ENCODE data around the gene TAF12. TPM values are rescaled to one million over a fixed set of nuclear protein-coding genes. Genes with fewer than 3 reads are reported as not detected.
"Not testable (repeated sequence)": the region's sequence is repeated elsewhere in the genome, so short reads cannot be mapped to it uniquely, and the experiment has no call there.

Gene TAF12
- polyA plus RNA-seq, 4 donors: 18.9 to 32.7 (median 28.9) TPM

DNA sequence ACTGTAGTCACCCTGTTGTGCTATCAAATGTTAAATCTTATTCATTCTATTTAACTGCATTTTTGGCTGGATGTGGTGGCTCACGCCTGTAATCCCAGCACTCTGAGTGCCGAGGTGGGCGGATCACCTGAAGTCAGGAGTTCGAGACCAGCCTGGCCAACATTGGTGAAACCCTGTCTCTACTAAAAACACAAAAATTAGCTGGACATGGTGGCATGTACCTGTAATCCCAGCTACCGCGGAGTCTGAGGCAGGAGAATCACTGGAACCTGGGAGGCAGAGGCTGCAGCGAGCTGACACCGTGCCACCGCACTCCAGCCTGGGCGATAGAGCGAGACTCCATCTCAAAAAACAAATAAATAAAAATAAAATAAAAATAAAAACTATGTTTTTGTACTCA is 46.6 kb downstream of the TAF12 start:
- not testable (repeated sequence) for FAIRE-seq; DNase-seq; H3K27me3 ChIP-seq (ENCODE audit: control insufficient read depth in 3 of 3, insufficient read depth in 3 of 3, low read length in 3 of 3); H3K4me1 ChIP-seq (ENCODE audit: control insufficient read depth in 3 of 3, insufficient read depth in 2 of 3, low read depth in 1 of 3, low read length in 2 of 3); H3K27ac ChIP-seq (ENCODE audit: low read depth in 1 of 3, low read length in 2 of 3); H3K4me3 ChIP-seq (ENCODE audit: low read depth in 1 of 3, low read length in 3 of 3); H3K9me3 ChIP-seq (ENCODE audit: control insufficient read depth in 2 of 2, insufficient read depth in 1 of 2, low read depth in 1 of 2, low read length in 1 of 2)
- WGBS, 3 donors: 96 to 98% (median 97%) methylated on average over 11 of the region's 11 CpGs
- H3K36me3 ChIP-seq (ENCODE audit: control insufficient read depth in 3 of 3, insufficient read depth in 2 of 3, low read depth in 1 of 3, low read length in 3 of 3): peaks cover 0 to 24% (median 0%) of the 10 kb centered on the region in 3 donors

DNA sequence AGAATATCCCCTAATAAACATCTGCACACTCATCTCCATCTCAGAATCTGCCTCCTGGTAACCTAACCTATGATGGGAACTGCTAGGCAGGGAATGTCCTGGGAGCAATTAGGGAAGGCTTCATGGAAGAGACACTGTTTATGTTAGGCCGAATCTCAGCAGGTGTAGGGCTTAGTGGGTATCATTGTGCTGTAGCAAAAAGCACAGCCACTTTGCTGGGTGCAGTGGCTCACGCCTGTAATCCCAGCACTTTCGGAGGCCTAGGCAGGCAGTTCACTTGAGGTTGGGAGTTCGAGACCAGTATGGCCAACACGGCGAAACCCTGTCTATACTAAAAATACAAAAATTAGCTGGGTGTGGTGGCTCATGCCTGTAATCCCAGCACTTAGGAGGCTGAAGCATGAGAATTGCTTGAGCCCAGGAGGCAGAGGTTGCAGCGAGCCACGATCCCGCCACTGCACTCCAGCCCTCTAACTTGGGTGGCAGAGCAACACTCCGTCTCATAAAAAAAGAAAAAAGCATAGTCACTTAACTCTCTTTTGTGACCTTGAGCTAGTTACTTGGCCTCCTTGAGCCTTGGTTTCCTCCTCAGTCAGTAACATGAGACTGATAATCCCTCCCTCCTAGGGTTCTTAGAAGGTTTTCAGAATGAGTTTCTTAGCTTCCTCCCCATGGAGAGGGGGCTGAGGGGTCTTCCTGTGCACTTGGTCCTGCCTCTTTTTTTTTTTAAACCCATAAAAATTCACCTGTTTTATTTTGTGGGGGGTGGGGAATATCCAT is 47.3 kb downstream of the TAF12 start:
- WGBS, 3 donors: 91 to 97% (median 93%) methylated on average over 10 of the region's 10 CpGs
- FAIRE-seq: no peak
- Histone ChIP-seq H3K36me3 (ENCODE audit: control insufficient read depth in 3 of 3, insufficient read depth in 2 of 3, low read depth in 1 of 3, low read length in 3 of 3) (peaks cover 0 to 18% (median 0%) of the 10 kb centered on the region in 3 donors), H3K9me3 (ENCODE audit: control insufficient read depth in 2 of 2, insufficient read depth in 1 of 2, low read depth in 1 of 2, low read length in 1 of 2) (no peaks in the 10 kb centered on the region), H3K27ac (ENCODE audit: low read depth in 1 of 3, low read length in 2 of 3) (no peak overlapping the region), H3K27me3 (ENCODE audit: control insufficient read depth in 3 of 3, insufficient read depth in 3 of 3, low read length in 3 of 3) (no peaks in the 10 kb centered on the region), H3K4me3 (ENCODE audit: low read depth in 1 of 3, low read length in 3 of 3) (no peak overlapping the region), H3K4me1 (ENCODE audit: control insufficient read depth in 3 of 3, insufficient read depth in 2 of 3, low read depth in 1 of 3, low read length in 2 of 3) (peaks cover 0 to 13% (median 5%) of the 10 kb centered on the region in 3 donors)
- no peak for DNase-seq

DNA sequence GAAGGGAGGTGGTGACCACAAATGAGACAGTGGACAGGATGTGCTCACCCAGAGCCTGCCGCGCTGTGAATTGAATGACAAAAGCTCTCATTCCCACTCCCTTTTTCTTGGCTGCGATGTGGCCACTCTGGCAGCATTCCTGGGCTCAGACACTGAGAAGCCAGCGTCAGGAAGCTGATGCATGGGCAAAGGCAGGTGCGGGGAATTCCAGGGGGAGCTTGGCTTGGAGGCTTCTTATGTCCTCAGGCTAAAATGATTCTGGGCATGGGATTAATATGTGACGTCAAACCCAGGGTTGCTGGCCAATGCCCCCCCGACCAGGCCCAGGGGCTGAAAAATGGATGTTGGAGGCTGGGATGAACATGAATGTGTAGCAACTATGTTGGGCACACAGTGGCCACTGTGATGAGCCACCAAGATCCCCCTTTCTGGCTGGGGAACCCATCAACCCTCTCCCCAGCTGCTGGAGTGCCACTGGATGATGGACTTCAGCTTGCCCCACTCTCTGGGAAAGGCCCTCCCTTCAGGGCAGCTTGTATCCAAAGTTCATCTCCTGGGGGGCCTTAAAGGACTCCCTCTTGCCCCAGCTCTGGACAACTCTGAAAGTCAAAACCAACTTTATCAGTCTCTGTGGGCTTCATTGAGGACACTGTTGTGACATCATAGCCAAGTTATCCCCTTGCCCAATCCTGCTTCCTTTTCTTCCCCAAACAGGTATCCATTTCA is 48.0 kb downstream of the TAF12 start:
- H3K9me3 ChIP-seq (ENCODE audit: control insufficient read depth in 2 of 2, insufficient read depth in 1 of 2, low read depth in 1 of 2, low read length in 1 of 2); FAIRE-seq; H3K27ac ChIP-seq (ENCODE audit: low read depth in 1 of 3, low read length in 2 of 3); DNase-seq; H3K4me3 ChIP-seq (ENCODE audit: low read depth in 1 of 3, low read length in 3 of 3); H3K27me3 ChIP-seq (ENCODE audit: control insufficient read depth in 3 of 3, insufficient read depth in 3 of 3, low read length in 3 of 3): not testable (repeated sequence)
- 80 to 95% (median 90%) methylated on average over 7 of the region's 7 CpGs for WGBS, 3 donors
- Histone ChIP-seq H3K4me1 (ENCODE audit: control insufficient read depth in 3 of 3, insufficient read depth in 2 of 3, low read depth in 1 of 3, low read length in 2 of 3) (peaks cover 0 to 18% (median 5%) of the 10 kb centered on the region in 3 donors), H3K36me3 (ENCODE audit: control insufficient read depth in 3 of 3, insufficient read depth in 2 of 3, low read depth in 1 of 3, low read length in 3 of 3) (peaks cover 0 to 17% (median 0%) of the 10 kb centered on the region in 3 donors)

DNA sequence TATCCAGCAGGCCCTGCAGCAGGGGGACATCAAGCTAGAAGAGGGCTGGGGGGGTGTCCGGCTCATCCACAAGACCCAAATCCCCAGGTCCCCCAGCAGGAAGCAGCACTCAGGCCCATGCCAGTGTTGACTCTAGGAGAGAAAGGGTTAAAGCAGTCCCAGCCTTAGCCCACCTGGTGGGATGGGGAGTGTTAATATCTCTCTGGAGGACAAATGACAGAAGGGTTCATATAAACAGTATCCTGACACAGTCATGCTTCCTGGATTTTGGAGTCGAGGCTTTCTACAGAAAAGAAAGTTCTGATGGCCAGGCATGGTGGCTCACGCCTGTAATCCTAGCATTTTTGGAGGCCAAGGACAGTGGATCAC is 48.9 kb downstream of the TAF12 start:
- not testable (repeated sequence) for H3K27ac ChIP-seq (ENCODE audit: low read depth in 1 of 3, low read length in 2 of 3); H3K27me3 ChIP-seq (ENCODE audit: control insufficient read depth in 3 of 3, insufficient read depth in 3 of 3, low read length in 3 of 3); FAIRE-seq; DNase-seq; H3K9me3 ChIP-seq (ENCODE audit: control insufficient read depth in 2 of 2, insufficient read depth in 1 of 2, low read depth in 1 of 2, low read length in 1 of 2)
- peak overlapping the region in 1 of 3 donors; percentile 14 for H3K4me3 ChIP-seq (ENCODE audit: low read depth in 1 of 3, low read length in 3 of 3)
- H3K36me3 ChIP-seq (ENCODE audit: control insufficient read depth in 3 of 3, insufficient read depth in 2 of 3, low read depth in 1 of 3, low read length in 3 of 3): peaks cover 0 to 14% (median 0%) of the 10 kb centered on the region in 3 donors
- WGBS, 3 donors: 83 to 92% (median 89%) methylated on average over 3 of the region's 3 CpGs
- peaks cover 0 to 22% (median 5%) of the 10 kb centered on the region in 3 donors for H3K4me1 ChIP-seq (ENCODE audit: control insufficient read depth in 3 of 3, insufficient read depth in 2 of 3, low read depth in 1 of 3, low read length in 2 of 3)

DNA sequence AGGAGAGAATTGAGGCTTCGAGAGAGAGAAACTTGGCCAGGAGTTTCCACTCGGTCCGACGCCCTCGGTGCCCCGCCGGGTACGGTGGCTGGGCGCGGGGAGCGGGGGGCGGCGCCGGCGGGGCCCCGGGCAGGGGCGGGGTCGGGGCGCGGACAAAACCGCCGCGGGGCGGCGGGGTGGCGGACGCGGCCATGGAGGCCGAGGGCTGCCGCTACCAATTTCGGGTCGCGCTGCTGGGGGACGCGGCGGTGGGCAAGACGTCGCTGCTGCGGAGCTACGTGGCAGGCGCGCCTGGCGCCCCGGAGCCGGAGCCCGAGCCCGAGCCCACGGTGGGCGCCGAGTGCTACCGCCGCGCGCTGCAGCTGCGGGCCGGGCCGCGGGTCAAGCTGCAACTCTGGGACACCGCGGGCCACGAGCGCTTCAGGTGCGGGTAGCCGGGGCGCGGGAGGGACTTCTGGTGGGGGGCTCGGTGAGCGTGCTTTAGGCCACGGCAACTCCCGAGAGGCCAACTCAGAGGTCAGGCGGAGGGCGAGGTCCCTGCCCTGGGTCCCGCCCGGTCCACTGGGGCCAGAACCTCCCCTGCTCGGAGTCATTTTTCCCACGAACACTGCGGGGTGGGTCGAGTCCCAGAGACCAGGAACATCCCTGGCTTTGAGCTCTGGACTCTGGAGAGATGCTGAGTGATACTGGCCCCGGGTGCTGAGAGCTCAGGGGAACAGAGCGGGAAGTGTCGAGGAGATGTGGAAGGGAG is 50.4 kb downstream of the TAF12 start:
- H3K27ac ChIP-seq (ENCODE audit: low read depth in 1 of 3, low read length in 2 of 3): peak overlapping the region in 1 of 3 donors; percentile 84
- H3K4me3 ChIP-seq (ENCODE audit: low read depth in 1 of 3, low read length in 3 of 3): peak overlapping the region; percentile 35 to 53 (median 38)
- no peak for FAIRE-seq
- WGBS, 3 donors: 4 to 6% (median 4%) methylated on average over 59 to 81 of the region's 81 CpGs
- DNase-seq: peak; percentile 54 to 64
- H3K36me3 ChIP-seq (ENCODE audit: control insufficient read depth in 3 of 3, insufficient read depth in 2 of 3, low read depth in 1 of 3, low read length in 3 of 3): peaks cover 0 to 14% (median 0%) of the 10 kb centered on the region in 3 donors
- peaks cover 0 to 22% (median 5%) of the 10 kb centered on the region in 3 donors for H3K4me1 ChIP-seq (ENCODE audit: control insufficient read depth in 3 of 3, insufficient read depth in 2 of 3, low read depth in 1 of 3, low read length in 2 of 3)
- no peaks in the 10 kb centered on the region for H3K27me3 ChIP-seq (ENCODE audit: control insufficient read depth in 3 of 3, insufficient read depth in 3 of 3, low read length in 3 of 3)
- peaks cover 0 to 4% of the 10 kb centered on the region in 2 donors for H3K9me3 ChIP-seq (ENCODE audit: control insufficient read depth in 2 of 2, insufficient read depth in 1 of 2, low read depth in 1 of 2, low read length in 1 of 2)

DNA sequence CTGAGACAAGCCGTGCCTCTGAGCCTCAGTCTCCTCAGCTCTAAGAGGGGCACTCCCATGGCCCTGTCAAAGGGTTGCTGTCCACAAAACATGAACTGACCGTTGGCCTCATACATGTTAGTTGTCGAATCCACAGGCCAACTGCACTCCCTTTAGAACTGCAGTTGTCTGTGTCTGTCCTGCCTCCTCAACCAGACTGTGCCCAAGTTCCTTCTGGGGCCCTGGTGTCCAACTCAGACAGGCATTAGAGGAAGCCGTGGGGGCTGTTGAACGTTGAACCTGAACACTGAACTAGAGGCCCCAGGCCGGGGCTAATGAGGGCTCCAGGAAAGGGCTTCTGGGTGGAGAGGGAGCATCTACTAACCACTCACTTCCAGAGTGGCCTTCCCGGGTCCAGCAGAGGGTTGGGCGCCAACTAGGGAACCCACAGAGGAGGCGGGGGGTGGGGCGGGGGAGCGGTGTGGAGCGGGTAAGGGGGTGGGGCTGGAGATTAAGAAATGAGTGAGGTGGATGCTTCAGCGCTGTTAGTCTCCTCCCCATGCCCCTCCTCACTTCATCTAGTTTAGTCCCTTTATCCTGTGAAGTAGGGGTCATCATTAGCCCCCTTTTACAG is 51.1 kb downstream of the TAF12 start, which contains the start of gene RAB42:
RAB42 (plus strand) TSS at position 558 of the 613 bp plus-strand sequence. CDS start 247 bp downstream, outside the sequence.
- DNase-seq: peak; percentile 32 to 82
- Histone ChIP-seq H3K9me3 (ENCODE audit: control insufficient read depth in 2 of 2, insufficient read depth in 1 of 2, low read depth in 1 of 2, low read length in 1 of 2) (peaks cover 0 to 4% of the 10 kb centered on the region in 2 donors), H3K36me3 (ENCODE audit: control insufficient read depth in 3 of 3, insufficient read depth in 2 of 3, low read depth in 1 of 3, low read length in 3 of 3) (peaks cover 0 to 14% (median 0%) of the 10 kb centered on the region in 3 donors), H3K27me3 (ENCODE audit: control insufficient read depth in 3 of 3, insufficient read depth in 3 of 3, low read length in 3 of 3) (no peaks in the 10 kb centered on the region), H3K4me1 (ENCODE audit: control insufficient read depth in 3 of 3, insufficient read depth in 2 of 3, low read depth in 1 of 3, low read length in 2 of 3) (peaks cover 0 to 22% (median 5%) of the 10 kb centered on the region in 3 donors), H3K4me3 (ENCODE audit: low read depth in 1 of 3, low read length in 3 of 3) (peak within 1 kb of the TSS; percentile 35 to 53 (median 38)), H3K27ac (ENCODE audit: low read depth in 1 of 3, low read length in 2 of 3) (peak within 1 kb of the TSS; percentile 20 to 84 (median 54))
- WGBS, 3 donors: 21 to 27% (median 25%) methylated on average over 12 to 13 of the region's 13 CpGs
- FAIRE-seq: no peak

DNA sequence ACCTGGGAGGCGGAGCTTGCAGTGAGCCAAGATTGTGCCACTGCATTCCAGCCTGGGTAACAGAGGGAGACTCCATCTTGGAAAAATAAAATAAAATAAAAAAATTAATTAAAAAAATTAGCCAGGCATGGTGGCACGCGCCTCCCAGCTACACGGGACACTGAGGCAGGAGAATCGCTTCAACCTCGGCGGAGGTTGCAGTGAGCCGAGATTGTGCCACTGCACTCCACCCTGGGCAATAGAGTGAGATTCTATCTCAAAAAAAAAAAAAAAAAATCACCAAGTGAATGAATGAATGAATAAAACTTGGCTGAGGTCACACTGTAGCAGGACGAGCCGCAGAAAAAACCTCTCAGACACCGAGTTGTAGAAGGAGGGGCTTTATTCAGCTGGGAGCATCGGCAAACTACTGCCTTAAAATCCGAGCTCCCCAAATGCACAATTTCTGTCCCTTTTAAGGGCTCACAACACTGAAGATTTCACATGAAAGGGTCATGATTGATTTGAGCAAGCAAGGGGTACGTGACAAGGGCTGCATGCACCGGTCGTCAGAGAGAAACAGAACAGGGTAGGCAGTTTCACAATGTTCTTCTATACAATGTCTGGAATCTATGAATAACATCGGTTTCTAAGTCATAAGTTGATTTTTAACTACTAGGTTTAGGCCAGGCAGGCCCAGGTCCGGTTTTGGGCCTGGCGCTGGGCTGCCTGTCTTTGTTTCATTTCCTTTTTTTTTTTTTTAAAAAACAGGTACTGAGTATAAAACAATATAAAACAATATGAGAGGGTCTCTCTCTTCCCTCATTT is 56.1 kb downstream of the TAF12 start:
- not testable (repeated sequence) for H3K4me3 ChIP-seq (ENCODE audit: low read depth in 1 of 3, low read length in 3 of 3); H3K36me3 ChIP-seq (ENCODE audit: control insufficient read depth in 3 of 3, insufficient read depth in 2 of 3, low read depth in 1 of 3, low read length in 3 of 3); H3K9me3 ChIP-seq (ENCODE audit: control insufficient read depth in 2 of 2, insufficient read depth in 1 of 2, low read depth in 1 of 2, low read length in 1 of 2); DNase-seq; H3K27me3 ChIP-seq (ENCODE audit: control insufficient read depth in 3 of 3, insufficient read depth in 3 of 3, low read length in 3 of 3); H3K27ac ChIP-seq (ENCODE audit: low read depth in 1 of 3, low read length in 2 of 3); FAIRE-seq
- peaks cover 0 to 26% (median 2%) of the 10 kb centered on the region in 3 donors for H3K4me1 ChIP-seq (ENCODE audit: control insufficient read depth in 3 of 3, insufficient read depth in 2 of 3, low read depth in 1 of 3, low read length in 2 of 3)
- 90 to 97% (median 95%) methylated on average over 19 of the region's 19 CpGs for WGBS, 3 donors
